Chondrocyte (in vitro differentiated cells): ENCODE measurements around the gene GAP43. TPM values are rescaled to one million over a fixed set of nuclear protein-coding genes. Genes with fewer than 3 reads are reported as not detected.

Experiments
- DNase-seq: peaks from one replicate; pipeline ENCODE4 v3.0.0; 2021; ENCODE audit warnings: mixed read lengths, low spot score
- H3K27ac Mint-ChIP-seq: one replicate; pipeline ENCODE4 v1.8.0; 2021; ENCODE audit warnings: mild to moderate bottlenecking, moderate library complexity, mixed read lengths; ENCODE audit not compliant: unreplicated experiment
- H3K27me3 Mint-ChIP-seq: 2 replicates; pipeline ENCODE4 v1.8.0; 2021; ENCODE audit warnings: low read depth, mixed read lengths
- H3K36me3 Mint-ChIP-seq: 2 replicates; pipeline ENCODE4 v1.8.0; 2021; ENCODE audit warnings: low read depth, mixed read lengths
- H3K4me1 Mint-ChIP-seq: 2 replicates; pipeline ENCODE4 v1.8.0; 2021; ENCODE audit warnings: low read depth, mild to moderate bottlenecking, mixed read lengths
- H3K4me3 Mint-ChIP-seq: one replicate; pipeline ENCODE4 v1.8.0; 2021; ENCODE audit warnings: mild to moderate bottlenecking, moderate library complexity, mixed read lengths; ENCODE audit not compliant: unreplicated experiment
- H3K9me3 Mint-ChIP-seq: 2 replicates; pipeline ENCODE4 v1.8.0; 2021; ENCODE audit warnings: low read depth, mixed read lengths
- total RNA-seq: library from RNA; stranded (reverse); gene quantifications from 3 replicates; pipeline ENCODE4 v1.2.1, GENCODE V29; 2021
- TF ChIP-seq, protein P1 (sequence below): fragments of 200-600 bp; sonication (generic); IDR thresholded peaks from 2 replicates; pipeline ENCODE4 v1.5.0; 2021; ENCODE audit warnings: antibody characterized with exemption, mild to moderate bottlenecking, moderate library complexity

Gene GAP43
- total RNA-seq, 1 donor from 2014 or later: 3.6 TPM

DNA sequence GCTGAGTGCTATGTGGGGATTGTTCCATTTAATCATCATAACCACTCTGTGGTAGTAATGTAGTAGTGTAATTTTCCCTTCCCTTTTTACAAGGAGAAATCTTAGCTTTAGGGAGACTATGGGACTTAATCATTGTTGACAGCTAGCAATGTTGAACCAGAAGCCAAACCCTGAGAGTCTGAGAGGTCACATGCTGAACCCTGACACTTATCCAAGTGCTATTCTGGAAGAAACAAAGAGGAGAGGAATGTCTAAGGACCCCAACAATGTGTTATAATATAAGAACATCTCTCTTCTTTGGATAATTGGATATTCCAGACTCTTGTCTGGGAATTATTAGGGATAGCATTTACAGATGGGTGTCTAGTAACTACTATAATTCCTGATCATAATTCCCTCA is 58.4 kb downstream of the GAP43 start:
- no peaks in the 10 kb centered on the region for H3K27me3 Mint-ChIP-seq
- TF ChIP-seq, protein P1, sequence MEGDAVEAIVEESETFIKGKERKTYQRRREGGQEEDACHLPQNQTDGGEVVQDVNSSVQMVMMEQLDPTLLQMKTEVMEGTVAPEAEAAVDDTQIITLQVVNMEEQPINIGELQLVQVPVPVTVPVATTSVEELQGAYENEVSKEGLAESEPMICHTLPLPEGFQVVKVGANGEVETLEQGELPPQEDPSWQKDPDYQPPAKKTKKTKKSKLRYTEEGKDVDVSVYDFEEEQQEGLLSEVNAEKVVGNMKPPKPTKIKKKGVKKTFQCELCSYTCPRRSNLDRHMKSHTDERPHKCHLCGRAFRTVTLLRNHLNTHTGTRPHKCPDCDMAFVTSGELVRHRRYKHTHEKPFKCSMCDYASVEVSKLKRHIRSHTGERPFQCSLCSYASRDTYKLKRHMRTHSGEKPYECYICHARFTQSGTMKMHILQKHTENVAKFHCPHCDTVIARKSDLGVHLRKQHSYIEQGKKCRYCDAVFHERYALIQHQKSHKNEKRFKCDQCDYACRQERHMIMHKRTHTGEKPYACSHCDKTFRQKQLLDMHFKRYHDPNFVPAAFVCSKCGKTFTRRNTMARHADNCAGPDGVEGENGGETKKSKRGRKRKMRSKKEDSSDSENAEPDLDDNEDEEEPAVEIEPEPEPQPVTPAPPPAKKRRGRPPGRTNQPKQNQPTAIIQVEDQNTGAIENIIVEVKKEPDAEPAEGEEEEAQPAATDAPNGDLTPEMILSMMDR: no peak
- H3K4me1 Mint-ChIP-seq: peaks cover 9% of the 10 kb centered on the region
- no peak overlapping the region for H3K27ac Mint-ChIP-seq
- no peak for DNase-seq
- no peak overlapping the region for H3K4me3 Mint-ChIP-seq
- H3K9me3 Mint-ChIP-seq: no peaks in the 10 kb centered on the region
- H3K36me3 Mint-ChIP-seq: no peaks in the 10 kb centered on the region

DNA sequence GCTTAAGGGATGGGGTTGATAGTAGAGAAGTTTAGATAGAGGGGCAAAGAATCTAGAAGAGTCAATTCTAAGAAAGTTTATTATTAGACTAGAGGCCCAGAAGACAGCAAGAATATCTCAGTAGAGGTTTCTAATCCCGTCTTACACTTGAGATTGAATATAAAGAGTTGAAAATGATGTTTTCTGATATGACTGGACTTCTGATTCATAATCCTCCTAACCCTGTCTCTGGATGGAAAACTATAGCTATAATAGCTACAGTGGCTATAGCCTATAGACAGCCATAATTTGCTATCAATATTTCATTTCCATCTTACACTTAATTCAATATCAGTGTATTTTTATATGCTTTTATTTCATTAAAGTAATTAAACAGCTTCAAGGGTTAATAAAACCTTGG is 60.0 kb downstream of the GAP43 start:
- Mint-ChIP-seq H3K27me3 (no peaks in the 10 kb centered on the region), H3K4me3 (no peak overlapping the region), H3K27ac (no peak overlapping the region), H3K36me3 (no peaks in the 10 kb centered on the region), H3K9me3 (no peaks in the 10 kb centered on the region), H3K4me1 (peaks cover 9% of the 10 kb centered on the region)
- TF ChIP-seq, protein P1: no peak
- DNase-seq: no peak

DNA sequence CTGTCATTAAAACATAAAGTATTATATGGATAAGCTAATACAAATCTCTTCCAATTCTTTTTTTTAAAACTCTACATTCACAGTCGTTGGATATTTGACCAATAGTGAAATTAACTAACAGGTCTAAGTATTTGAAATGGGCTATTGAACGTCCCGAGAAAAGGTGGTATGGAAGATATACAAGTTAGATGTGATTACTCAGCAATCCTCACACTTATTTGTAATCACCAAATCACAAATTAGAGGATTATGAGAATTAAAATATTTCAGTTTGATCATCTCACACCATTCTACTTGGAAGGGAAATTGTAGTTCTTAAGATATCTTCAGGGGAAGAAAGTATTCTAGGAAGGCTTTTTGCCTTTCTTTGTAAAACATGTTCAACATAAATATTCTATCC is 60.5 kb downstream of the GAP43 start:
- no peak for DNase-seq
- no peaks in the 10 kb centered on the region for H3K36me3 Mint-ChIP-seq
- no peaks in the 10 kb centered on the region for H3K9me3 Mint-ChIP-seq
- H3K4me3 Mint-ChIP-seq: no peak overlapping the region
- H3K27me3 Mint-ChIP-seq: no peaks in the 10 kb centered on the region
- H3K27ac Mint-ChIP-seq: no peak overlapping the region
- TF ChIP-seq, protein P1: no peak
- peaks cover 9% of the 10 kb centered on the region for H3K4me1 Mint-ChIP-seq

DNA sequence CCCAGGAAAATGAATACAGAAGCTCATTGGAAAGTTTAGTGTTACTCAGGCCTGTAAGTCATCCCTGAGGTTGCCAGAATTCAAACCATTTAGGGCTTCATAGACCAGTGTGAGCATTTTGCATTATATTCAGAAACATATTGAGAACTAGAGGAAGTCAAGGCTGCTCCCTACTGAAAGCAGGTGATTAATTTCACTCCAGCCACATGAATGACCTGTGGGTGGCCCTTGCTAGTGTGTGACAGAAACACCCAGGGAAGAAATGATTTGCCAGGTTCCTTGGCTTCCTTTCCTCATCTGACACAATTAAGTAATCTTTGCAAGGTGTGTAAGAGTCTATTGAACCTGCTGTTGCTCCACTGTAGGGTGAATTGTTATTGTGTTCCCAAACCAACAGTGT is 61.8 kb downstream of the GAP43 start:
- no peak overlapping the region for H3K27ac Mint-ChIP-seq
- TF ChIP-seq, protein P1: no peak
- H3K36me3 Mint-ChIP-seq: no peaks in the 10 kb centered on the region
- H3K4me3 Mint-ChIP-seq: no peak overlapping the region
- no peak for DNase-seq
- H3K4me1 Mint-ChIP-seq: peaks cover 10% of the 10 kb centered on the region
- H3K27me3 Mint-ChIP-seq: no peaks in the 10 kb centered on the region
- H3K9me3 Mint-ChIP-seq: no peaks in the 10 kb centered on the region

DNA sequence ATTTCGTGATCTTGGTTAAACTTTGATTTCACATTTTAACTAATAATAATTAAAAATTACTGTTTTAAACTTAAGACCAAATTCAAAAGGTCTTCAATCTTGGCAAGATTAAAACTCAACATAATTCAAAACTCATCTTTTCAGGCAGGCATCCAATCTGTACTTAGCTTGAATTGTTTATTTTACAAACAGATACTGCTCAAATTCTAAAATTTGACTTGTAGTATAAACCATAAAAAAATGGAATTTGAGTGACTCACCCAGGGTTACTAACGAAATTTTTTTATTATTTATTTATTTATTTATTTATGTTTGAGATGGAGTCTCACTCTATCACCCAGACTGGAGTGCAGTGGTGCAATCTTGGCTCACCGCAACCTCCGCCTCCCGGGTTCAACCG is 64.4 kb downstream of the GAP43 start:
- H3K9me3 Mint-ChIP-seq: no peaks in the 10 kb centered on the region
- no peak for DNase-seq
- no peak overlapping the region for H3K4me3 Mint-ChIP-seq
- H3K27ac Mint-ChIP-seq: no peak overlapping the region
- peaks cover 15% of the 10 kb centered on the region for H3K4me1 Mint-ChIP-seq
- no peaks in the 10 kb centered on the region for H3K27me3 Mint-ChIP-seq
- TF ChIP-seq, protein P1: no peak
- H3K36me3 Mint-ChIP-seq: no peaks in the 10 kb centered on the region
